K562 (cell line): ENCODE measurements around the gene NFYC. TPM values are rescaled to one million over a fixed set of nuclear protein-coding genes. Genes with fewer than 3 reads are reported as not detected.

Source experiments
- BCL6 ChIP-seq: fragments of 250-450 bp; sonication (Bioruptor Pico); IDR thresholded peaks from 2 replicates; pipeline ENCODE4 v1.4.0; 2020
- HBP1 ChIP-seq: fragments of 450-650 bp; formaldehyde crosslinking; IDR thresholded peaks from 2 replicates; pipeline ENCODE4 v1.4.0; 2022; ENCODE audit warnings: missing genetic modification characterization
- KDM1A ChIP-seq, 2 experiments: fragments of 450-650 bp; IDR thresholded peaks; 2 replicates each; pipeline ENCODE4 v1.6.1; 2016; ENCODE audit warnings: mild to moderate bottlenecking in 2 of 2
- MCM5 ChIP-seq: fragments of 450-650 bp; IDR thresholded peaks from 2 replicates; pipeline ENCODE4 v1.6.1; 2016; ENCODE audit warnings: low read depth
- MEIS2 ChIP-seq: fragments of 450-650 bp; IDR thresholded peaks from 2 replicates; pipeline ENCODE4 v1.6.1; 2014; ENCODE audit warnings: mild to moderate bottlenecking; ENCODE audit not compliant: partially characterized antibody
- POLR2AphosphoS2 ChIP-seq: IDR thresholded peaks from 2 replicates; pipeline ENCODE4 v1.6.1; 2012; ENCODE audit warnings: low read length, improper control_type of control experiment
- RBM25 ChIP-seq: fragments of 200-400 bp; formaldehyde crosslinking; IDR thresholded peaks from 2 replicates; pipeline ENCODE4 v1.6.1; 2018; ENCODE audit warnings: low read length, low read depth, moderate library complexity; ENCODE audit not compliant: severe bottlenecking
- SMARCB1 ChIP-seq: IDR thresholded peaks from 2 replicates; pipeline ENCODE4 v1.6.1; 2011; ENCODE audit warnings: improper control_type of control experiment, low read depth; ENCODE audit not compliant: insufficient read length
- TAF7 ChIP-seq: fragments of 450-650 bp; IDR thresholded peaks from 2 replicates; pipeline ENCODE4 v1.6.1; 2016; ENCODE audit warnings: missing genetic modification characterization, missing compliant biosample characterization
- THAP7 ChIP-seq: fragments of 250-450 bp; sonication (Bioruptor Pico); IDR thresholded peaks from 2 replicates; pipeline ENCODE4 v1.5.0; 2021
- TOE1 ChIP-seq, 2 experiments: fragments of 450-650 bp in 1 of 2; sonication (generic) in 1 of 2; formaldehyde crosslinking in 1 of 2; IDR thresholded peaks; 2 replicates each; pipeline versions ENCODE4 v1.7.1 to v1.8.0; 2016 to 2022; ENCODE audit warnings: borderline replicate concordance in 2 of 2, mild to moderate bottlenecking in 2 of 2, antibody characterized with exemption in 1 of 2, inconsistent platforms in 1 of 2, low read depth in 1 of 2, missing genetic modification reagents in 1 of 2, moderate library complexity in 1 of 2
- ZNF197 ChIP-seq: fragments of 200-800 bp; sonication (Bioruptor generic); IDR thresholded peaks from 2 replicates; pipeline ENCODE4 v1.6.1; 2016; ENCODE audit warnings: low read depth, missing genetic modification characterization, missing compliant biosample characterization
- ZNF764 ChIP-seq: fragments of 250-450 bp; sonication (Bioruptor Pico); IDR thresholded peaks from 2 replicates; pipeline ENCODE4 v1.4.0; 2020; ENCODE audit warnings: low read depth, mild to moderate bottlenecking, moderate library complexity
- polyA plus RNA-seq, 8 experiments: library from polyadenylated mRNA; depleted of rRNA in 4 of 8; stranded (reverse) in 5 of 8; unstranded in 3 of 8; fragments of >200 nt; fragmentation: Nextera tagmentation in 2 of 8; fragmentation: Illumina TruSeq in 1 of 8; extraction: Ambion mirVana in 2 of 8; extraction: Trizol in 1 of 8; gene quantifications; 2 replicates each; pipeline versions ENCODE4 v1.2.1 to v1.2.3, GENCODE V29; 2011 to 2014; ENCODE audit warnings: inconsistent platforms in 1 of 8, missing spikeins in 1 of 8
- total RNA-seq, 7 experiments: library from RNA; depleted of rRNA in 6 of 7; stranded (reverse); fragments of >200 nt in 6 of 7; fragmentation: Illumina TruSeq in 2 of 7; extraction: Trizol in 2 of 7; gene quantifications; 2 replicates each; pipeline versions ENCODE4 v1.2.1 to v1.2.3, GENCODE V29; 2011 to 2021; ENCODE audit warnings: low replicate concordance in 1 of 7
- TF ChIP-seq, protein P1 (sequence below): fragments of 450-650 bp; formaldehyde crosslinking; IDR thresholded peaks from 2 replicates; pipeline ENCODE4 v1.4.0; 2022; ENCODE audit warnings: missing genetic modification characterization
- TF ChIP-seq, protein P2 (sequence below), 2 experiments: fragments of 450-650 bp in 1 of 2; sonication (generic) in 1 of 2; formaldehyde crosslinking; conservative IDR thresholded peaks; 2 replicates each; pipeline versions ENCODE4 v1.4.0 to v1.8.1; 2020 to 2022; ENCODE audit warnings: mild to moderate bottlenecking in 1 of 2, missing genetic modification reagents in 1 of 2
- TF ChIP-seq, protein P3 (sequence below): fragments of 250-450 bp; sonication (Bioruptor Pico); IDR thresholded peaks from 2 replicates; pipeline ENCODE4 v1.8.0; 2022; ENCODE audit warnings: moderate library complexity, mild to moderate bottlenecking, inconsistent platforms
- TF ChIP-seq, protein P4 (sequence below), 2 experiments: fragments of 250-450 bp in 1 of 2; fragments of 450-650 bp in 1 of 2; sonication (Bioruptor Pico) in 1 of 2; IDR thresholded peaks; 2 replicates each; pipeline versions ENCODE4 v1.6.1 to v1.8.0; 2016 to 2021; ENCODE audit warnings: mild to moderate bottlenecking in 2 of 2, moderate library complexity in 2 of 2, missing compliant biosample characterization in 1 of 2, missing genetic modification characterization in 1 of 2

Gene NFYC
- total and polyA plus RNA-seq, 9 of the 15 experiments (the other 6 are each of a cell fraction or from before 2014, with no cell fraction given): 4.8 to 59.8 (median 41.1) TPM

- TF ChIP-seq, protein P1, sequence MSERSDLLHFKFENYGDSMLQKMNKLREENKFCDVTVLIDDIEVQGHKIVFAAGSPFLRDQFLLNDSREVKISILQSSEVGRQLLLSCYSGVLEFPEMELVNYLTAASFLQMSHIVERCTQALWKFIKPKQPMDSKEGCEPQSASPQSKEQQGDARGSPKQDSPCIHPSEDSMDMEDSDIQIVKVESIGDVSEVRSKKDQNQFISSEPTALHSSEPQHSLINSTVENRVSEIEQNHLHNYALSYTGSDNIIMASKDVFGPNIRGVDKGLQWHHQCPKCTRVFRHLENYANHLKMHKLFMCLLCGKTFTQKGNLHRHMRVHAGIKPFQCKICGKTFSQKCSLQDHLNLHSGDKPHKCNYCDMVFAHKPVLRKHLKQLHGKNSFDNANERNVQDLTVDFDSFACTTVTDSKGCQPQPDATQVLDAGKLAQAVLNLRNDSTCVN (CRISPR knock-in tag): no peak
- TF ChIP-seq SMARCB1 (no peak), BCL6 (CRISPR knock-in tag) (no peak), RBM25 (peak; percentile 86), MCM5 (no peak), TOE1 (IDR thresholded peaks at IDR 0.05; ENCODE audit: borderline replicate concordance) (no peak), TOE1 (CRISPR knock-in tag; IDR thresholded peaks at IDR 0.05; ENCODE audit: borderline replicate concordance, low read depth) (no peak), POLR2AphosphoS2 (no peak), HBP1 (CRISPR knock-in tag) (no peak), MEIS2 (no peak), KDM1A (IDR thresholded peaks at IDR 0.05) (peak in 1 of 2 experiments; percentile 84; a peak in 3 of 4 replicates), THAP7 (CRISPR knock-in tag) (no peak), ZNF197 (CRISPR knock-in tag) (no peak), ZNF764 (no peak), TAF7 (no peak)
- TF ChIP-seq, protein P2, sequence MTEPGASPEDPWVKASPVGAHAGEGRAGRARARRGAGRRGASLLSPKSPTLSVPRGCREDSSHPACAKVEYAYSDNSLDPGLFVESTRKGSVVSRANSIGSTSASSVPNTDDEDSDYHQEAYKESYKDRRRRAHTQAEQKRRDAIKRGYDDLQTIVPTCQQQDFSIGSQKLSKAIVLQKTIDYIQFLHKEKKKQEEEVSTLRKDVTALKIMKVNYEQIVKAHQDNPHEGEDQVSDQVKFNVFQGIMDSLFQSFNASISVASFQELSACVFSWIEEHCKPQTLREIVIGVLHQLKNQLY (CRISPR knock-in tag; conservative IDR thresholded peaks at IDR 0.05): no peak
- TF ChIP-seq, protein P3, sequence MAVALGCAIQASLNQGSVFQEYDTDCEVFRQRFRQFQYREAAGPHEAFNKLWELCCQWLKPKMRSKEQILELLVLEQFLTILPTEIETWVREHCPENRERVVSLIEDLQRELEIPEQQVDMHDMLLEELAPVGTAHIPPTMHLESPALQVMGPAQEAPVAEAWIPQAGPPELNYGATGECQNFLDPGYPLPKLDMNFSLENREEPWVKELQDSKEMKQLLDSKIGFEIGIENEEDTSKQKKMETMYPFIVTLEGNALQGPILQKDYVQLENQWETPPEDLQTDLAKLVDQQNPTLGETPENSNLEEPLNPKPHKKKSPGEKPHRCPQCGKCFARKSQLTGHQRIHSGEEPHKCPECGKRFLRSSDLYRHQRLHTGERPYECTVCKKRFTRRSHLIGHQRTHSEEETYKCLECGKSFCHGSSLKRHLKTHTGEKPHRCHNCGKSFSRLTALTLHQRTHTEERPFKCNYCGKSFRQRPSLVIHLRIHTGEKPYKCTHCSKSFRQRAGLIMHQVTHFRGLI (CRISPR knock-in tag): no peak
- TF ChIP-seq, protein P4, sequence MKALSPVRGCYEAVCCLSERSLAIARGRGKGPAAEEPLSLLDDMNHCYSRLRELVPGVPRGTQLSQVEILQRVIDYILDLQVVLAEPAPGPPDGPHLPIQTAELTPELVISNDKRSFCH (CRISPR knock-in tag; IDR thresholded peaks at IDR 0.05): no peak
- TF ChIP-seq, protein P4 (tag; IDR thresholded peaks at IDR 0.05): peak; percentile 15; the same call in 1 of the 2 replicates
- TF ChIP-seq, all 486 proteins: peak for 19
Measured at GRCh38 chr1:40802742-40803113, 111.2 kb downstream of the NFYC start (continued).
